GDM1 (cell line): ENCODE measurements around the gene OTOG.

Experiments used
- DNase-seq: peaks from one replicate; lab custom pipeline; 2025; lab: John Stamatoyannopoulos, UW

OTOG gene, protein sequence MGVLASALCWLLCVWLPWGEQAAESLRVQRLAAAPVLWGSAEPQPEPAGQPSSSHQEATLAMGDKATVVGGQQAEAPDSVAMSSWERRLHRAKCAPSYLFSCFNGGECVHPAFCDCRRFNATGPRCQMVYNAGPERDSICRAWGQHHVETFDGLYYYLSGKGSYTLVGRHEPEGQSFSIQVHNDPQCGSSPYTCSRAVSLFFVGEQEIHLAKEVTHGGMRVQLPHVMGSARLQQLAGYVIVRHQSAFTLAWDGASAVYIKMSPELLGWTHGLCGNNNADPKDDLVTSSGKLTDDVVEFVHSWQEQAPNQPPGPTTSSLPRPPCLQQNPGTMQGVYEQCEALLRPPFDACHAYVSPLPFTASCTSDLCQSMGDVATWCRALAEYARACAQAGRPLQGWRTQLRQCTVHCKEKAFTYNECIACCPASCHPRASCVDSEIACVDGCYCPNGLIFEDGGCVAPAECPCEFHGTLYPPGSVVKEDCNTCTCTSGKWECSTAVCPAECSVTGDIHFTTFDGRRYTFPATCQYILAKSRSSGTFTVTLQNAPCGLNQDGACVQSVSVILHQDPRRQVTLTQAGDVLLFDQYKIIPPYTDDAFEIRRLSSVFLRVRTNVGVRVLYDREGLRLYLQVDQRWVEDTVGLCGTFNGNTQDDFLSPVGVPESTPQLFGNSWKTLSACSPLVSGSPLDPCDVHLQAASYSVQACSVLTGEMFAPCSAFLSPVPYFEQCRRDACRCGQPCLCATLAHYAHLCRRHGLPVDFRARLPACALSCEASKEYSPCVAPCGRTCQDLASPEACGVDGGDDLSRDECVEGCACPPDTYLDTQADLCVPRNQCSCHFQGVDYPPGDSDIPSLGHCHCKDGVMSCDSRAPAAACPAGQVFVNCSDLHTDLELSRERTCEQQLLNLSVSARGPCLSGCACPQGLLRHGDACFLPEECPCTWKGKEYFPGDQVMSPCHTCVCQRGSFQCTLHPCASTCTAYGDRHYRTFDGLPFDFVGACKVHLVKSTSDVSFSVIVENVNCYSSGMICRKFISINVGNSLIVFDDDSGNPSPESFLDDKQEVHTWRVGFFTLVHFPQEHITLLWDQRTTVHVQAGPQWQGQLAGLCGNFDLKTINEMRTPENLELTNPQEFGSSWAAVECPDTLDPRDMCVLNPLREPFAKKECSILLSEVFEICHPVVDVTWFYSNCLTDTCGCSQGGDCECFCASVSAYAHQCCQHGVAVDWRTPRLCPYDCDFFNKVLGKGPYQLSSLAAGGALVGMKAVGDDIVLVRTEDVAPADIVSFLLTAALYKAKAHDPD (N-terminal part only)

DNA sequence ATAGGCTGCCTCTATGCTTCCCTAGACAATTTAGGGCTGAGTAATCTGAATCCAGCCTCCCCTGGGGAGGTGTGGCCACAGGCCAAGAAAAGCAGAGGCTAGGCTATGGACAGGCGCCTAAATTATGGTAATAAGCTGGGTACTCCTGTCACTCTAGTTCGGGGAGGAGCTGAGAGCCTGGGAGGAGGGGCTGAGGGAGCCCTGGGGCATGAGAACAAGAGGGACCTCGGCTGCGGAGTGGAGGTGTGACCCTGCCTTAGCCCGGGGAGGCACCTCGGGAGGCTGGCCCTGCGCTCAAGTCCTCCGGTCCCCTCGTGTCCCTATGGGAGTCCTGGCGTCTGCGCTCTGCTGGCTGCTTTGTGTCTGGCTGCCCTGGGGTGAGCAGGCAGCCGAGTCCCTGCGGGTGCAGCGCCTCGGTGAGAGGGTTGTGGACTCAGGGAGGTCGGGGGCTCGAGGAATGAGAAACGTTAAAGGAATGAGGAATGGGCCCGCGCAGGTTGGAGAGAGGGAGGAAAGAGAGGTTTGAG, at the start of gene OTOG:
Gene OTOG (plus strand): TSS at position 209 of the 527 bp plus-strand sequence. CDS start 114 bp downstream, at position 323.
- DNase-seq: no peak

GRCh38 chr11:17498058-17498457, 49.0 kb upstream of the OTOG start:
- DNase-seq: no peak

DNA sequence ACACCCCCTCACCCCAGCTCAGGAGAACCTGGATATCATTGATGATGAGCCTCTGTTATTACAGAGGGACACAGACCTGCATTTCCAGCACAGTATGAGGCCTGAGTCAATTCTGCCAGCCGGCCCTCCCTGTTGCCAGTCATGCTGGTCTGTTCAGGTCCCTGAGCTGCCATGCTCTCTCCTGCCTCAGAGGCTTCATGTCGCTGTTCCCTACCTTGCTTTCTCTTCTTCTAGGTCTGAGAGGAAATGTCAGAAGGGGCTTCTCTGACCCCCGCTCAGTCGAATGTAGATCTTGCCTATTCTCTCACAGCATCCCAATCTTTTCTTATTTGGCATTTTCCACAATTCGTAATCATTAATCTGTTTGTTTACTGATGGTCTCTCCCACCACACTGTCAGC, 48.6 kb upstream of the OTOG start:
- no peak for DNase-seq

GRCh38 chr11:17500673-17501072, 46.4 kb upstream of the OTOG start:
- DNase-seq: no peak

- no peak for DNase-seq
Observed at GRCh38 chr11:17502630-17503029, 44.4 kb upstream of the OTOG start.

GRCh38 chr11:17504330-17505107, 42.5 kb upstream of the OTOG start:
- DNase-seq: peak; percentile 37

DNA sequence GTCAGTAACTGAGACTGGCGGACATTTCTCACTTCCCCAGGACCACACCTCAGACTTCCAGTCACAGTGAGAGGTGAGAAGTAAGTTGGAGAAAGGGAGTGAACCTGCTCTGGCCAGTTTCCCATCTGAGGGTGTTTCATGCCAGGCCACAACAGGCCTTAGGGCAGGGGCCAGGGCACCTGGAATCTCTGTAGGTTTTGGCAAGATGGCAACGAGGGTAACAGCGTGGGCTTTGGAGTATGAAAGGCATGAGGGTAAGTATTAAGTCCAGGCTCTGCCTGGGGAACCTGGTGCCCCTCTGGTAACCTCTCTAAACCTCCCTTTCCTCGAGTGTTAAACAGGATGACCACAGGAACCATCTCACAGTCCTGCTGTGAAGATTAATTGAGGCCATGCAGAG, 41.9 kb upstream of the OTOG start:
- DNase-seq: no peak

GRCh38 chr11:17506314-17506713, 40.7 kb upstream of the OTOG start:
- no peak for DNase-seq

GRCh38 chr11:17506942-17507341, 40.1 kb upstream of the OTOG start:
- DNase-seq: no peak

GRCh38 chr11:17507773-17508172, 39.3 kb upstream of the OTOG start:
- DNase-seq: no peak

- no peak for DNase-seq
Observed at GRCh38 chr11:17508306-17508705, 38.8 kb upstream of the OTOG start.

- no peak for DNase-seq
Observed at GRCh38 chr11:17508791-17509190, 38.3 kb upstream of the OTOG start.

- DNase-seq: no peak
Observed at GRCh38 chr11:17510507-17511206, 36.4 kb upstream of the OTOG start.

GRCh38 chr11:17511571-17511970, 35.5 kb upstream of the OTOG start:
- no peak for DNase-seq

GRCh38 chr11:17512101-17512500, 35.0 kb upstream of the OTOG start:
- no peak for DNase-seq

GRCh38 chr11:17513853-17514252, 33.2 kb upstream of the OTOG start:
- no peak for DNase-seq

DNA sequence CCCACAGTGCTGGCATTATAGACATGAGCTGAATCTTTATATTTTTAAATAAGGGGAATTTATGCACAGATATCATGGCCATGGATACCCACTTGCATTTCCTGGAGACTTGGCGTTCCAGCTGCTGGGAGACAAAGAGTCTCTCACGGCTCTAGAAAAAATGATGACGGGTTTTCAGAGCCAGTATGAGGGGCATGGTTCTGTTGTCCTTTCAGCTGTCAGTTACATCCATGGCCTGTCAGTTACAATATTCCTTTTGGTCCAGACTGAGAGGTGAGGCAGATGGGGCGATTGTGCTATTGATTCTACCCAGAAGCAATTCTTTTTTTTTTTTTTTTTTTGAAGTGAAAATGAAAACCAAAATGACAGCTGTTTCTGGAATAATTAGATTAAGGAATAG, 32.6 kb upstream of the OTOG start:
- no peak for DNase-seq

DNA sequence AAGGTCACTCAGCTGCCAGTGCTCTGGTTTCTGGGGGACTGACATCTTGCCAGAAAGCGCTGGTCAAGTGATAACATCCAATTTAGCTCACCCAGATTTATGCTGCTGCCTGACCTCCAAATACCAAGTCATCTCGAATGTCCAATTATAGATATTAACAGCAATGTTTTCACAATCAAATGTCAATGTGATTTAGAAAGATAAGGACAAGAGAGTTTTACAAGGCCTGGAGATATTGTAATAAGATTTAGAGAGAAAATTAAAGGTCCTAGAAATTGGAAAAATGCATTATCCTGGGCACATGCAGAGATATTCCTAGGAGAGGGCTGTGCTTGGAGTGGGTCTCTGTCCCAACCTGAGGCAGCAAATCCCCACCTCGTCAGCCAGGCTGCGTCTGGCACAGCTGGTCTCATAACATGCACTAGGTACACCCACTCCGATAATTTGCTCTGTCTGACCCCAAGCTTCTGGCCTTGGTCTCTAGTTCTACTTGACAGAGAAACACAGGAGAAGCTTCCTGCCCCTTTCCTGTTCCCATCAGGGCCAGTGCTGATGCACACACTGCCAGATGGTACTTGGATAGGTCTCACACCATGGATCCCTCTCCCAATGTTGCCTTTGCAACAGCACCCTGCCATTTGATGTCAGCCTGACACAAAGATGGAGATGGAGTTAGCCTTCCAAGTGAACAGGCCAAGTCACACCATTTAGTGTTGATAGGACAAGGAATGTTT, 31.4 kb upstream of the OTOG start:
- DNase-seq: no peak

GRCh38 chr11:17516551-17517150, 30.4 kb upstream of the OTOG start:
- DNase-seq: no peak
